KOPT-K1 (cell line): ENCODE results near the gene COL18A1.

Experiments used
- H3K27ac ChIP-seq: fragments of 200-600 bp; sonication (generic); 2 replicates; pipeline ENCODE4 v1.5.1; 2016; ENCODE audit warnings: antibody characterized with exemption, mild to moderate bottlenecking, low read depth, low read length; ENCODE audit not compliant: poor library complexity, severe bottlenecking
- H3K36me3 ChIP-seq: fragments of 200-600 bp; sonication (generic); 2 replicates; pipeline ENCODE4 v1.5.1; 2017; ENCODE audit warnings: antibody characterized with exemption, mild to moderate bottlenecking, low read length, moderate library complexity; ENCODE audit not compliant: insufficient read depth
- H3K9me3 ChIP-seq: fragments of 200-600 bp; sonication (generic); 2 replicates; pipeline ENCODE4 v1.5.1; 2017; ENCODE audit warnings: antibody characterized with exemption, low read length, mild to moderate bottlenecking; ENCODE audit not compliant: insufficient read depth, poor library complexity, severe bottlenecking

Gene COL18A1

GRCh38 chr21:45488931-45489721 lies 84.2 kb downstream of the COL18A1 start:
- no peaks in the 10 kb centered on the region for H3K9me3 ChIP-seq
- peak overlapping the region; percentile 36 for H3K27ac ChIP-seq
- no peaks in the 10 kb centered on the region for H3K36me3 ChIP-seq

GRCh38 chr21:45489722-45489982 lies 84.7 kb downstream of the COL18A1 start:
- Histone ChIP-seq H3K36me3 (no peaks in the 10 kb centered on the region), H3K9me3 (no peaks in the 10 kb centered on the region), H3K27ac (peak overlapping the region; percentile 36)

GRCh38 chr21:45490049-45490731 lies 85.2 kb downstream of the COL18A1 start:
- Histone ChIP-seq H3K27ac (peak overlapping the region; percentile 62), H3K36me3 (no peaks in the 10 kb centered on the region), H3K9me3 (no peaks in the 10 kb centered on the region)

GRCh38 chr21:45491056-45491455 lies 86.1 kb downstream of the COL18A1 start:
- no peaks in the 10 kb centered on the region for H3K36me3 ChIP-seq
- peak overlapping the region; percentile 62 for H3K27ac ChIP-seq
- no peaks in the 10 kb centered on the region for H3K9me3 ChIP-seq

- Histone ChIP-seq H3K27ac (no peak overlapping the region), H3K36me3 (no peaks in the 10 kb centered on the region), H3K9me3 (no peaks in the 10 kb centered on the region)
Observed at GRCh38 chr21:45491623-45492022, 86.7 kb downstream of the COL18A1 start.

GRCh38 chr21:45492765-45493164 lies 87.8 kb downstream of the COL18A1 start:
- H3K36me3 ChIP-seq: no peaks in the 10 kb centered on the region
- H3K27ac ChIP-seq: no peak overlapping the region
- no peaks in the 10 kb centered on the region for H3K9me3 ChIP-seq

GRCh38 chr21:45493401-45494001 lies 88.5 kb downstream of the COL18A1 start:
- Histone ChIP-seq H3K36me3 (no peaks in the 10 kb centered on the region), H3K27ac (no peak overlapping the region), H3K9me3 (no peaks in the 10 kb centered on the region)

- Histone ChIP-seq H3K36me3 (no peaks in the 10 kb centered on the region), H3K27ac (no peak overlapping the region), H3K9me3 (no peaks in the 10 kb centered on the region)
Observed at GRCh38 chr21:45494135-45494850, 89.3 kb downstream of the COL18A1 start.

GRCh38 chr21:45494851-45495680 lies 90.1 kb downstream of the COL18A1 start:
- no peaks in the 10 kb centered on the region for H3K9me3 ChIP-seq
- no peak overlapping the region for H3K27ac ChIP-seq
- no peaks in the 10 kb centered on the region for H3K36me3 ChIP-seq

GRCh38 chr21:45496151-45496967 lies 91.4 kb downstream of the COL18A1 start:
- no peak overlapping the region for H3K27ac ChIP-seq
- no peaks in the 10 kb centered on the region for H3K9me3 ChIP-seq
- no peaks in the 10 kb centered on the region for H3K36me3 ChIP-seq

GRCh38 chr21:45496968-45497845 lies 92.2 kb downstream of the COL18A1 start:
- no peak overlapping the region for H3K27ac ChIP-seq
- no peaks in the 10 kb centered on the region for H3K9me3 ChIP-seq
- no peaks in the 10 kb centered on the region for H3K36me3 ChIP-seq

- H3K27ac ChIP-seq: no peak overlapping the region
- H3K36me3 ChIP-seq: no peaks in the 10 kb centered on the region
- H3K9me3 ChIP-seq: no peaks in the 10 kb centered on the region
Observed at GRCh38 chr21:45497846-45498645, 93.1 kb downstream of the COL18A1 start.

GRCh38 chr21:45498646-45499000 lies 93.7 kb downstream of the COL18A1 start:
- no peaks in the 10 kb centered on the region for H3K36me3 ChIP-seq
- H3K9me3 ChIP-seq: no peaks in the 10 kb centered on the region
- no peak overlapping the region for H3K27ac ChIP-seq
